Chondrocyte (in vitro differentiated cells): ENCODE measurements around the gene RAD51B. TPM values are rescaled to one million over a fixed set of nuclear protein-coding genes. Genes with fewer than 3 reads are reported as not detected.

ENCODE experiments used
- DNase-seq: peaks from one replicate; pipeline ENCODE4 v3.0.0; 2021; ENCODE audit warnings: mixed read lengths, low spot score
- H3K27ac Mint-ChIP-seq: one replicate; pipeline ENCODE4 v1.8.0; 2021; ENCODE audit warnings: mild to moderate bottlenecking, moderate library complexity, mixed read lengths; ENCODE audit not compliant: unreplicated experiment
- H3K27me3 Mint-ChIP-seq: 2 replicates; pipeline ENCODE4 v1.8.0; 2021; ENCODE audit warnings: low read depth, mixed read lengths
- H3K36me3 Mint-ChIP-seq: 2 replicates; pipeline ENCODE4 v1.8.0; 2021; ENCODE audit warnings: low read depth, mixed read lengths
- H3K4me1 Mint-ChIP-seq: 2 replicates; pipeline ENCODE4 v1.8.0; 2021; ENCODE audit warnings: low read depth, mild to moderate bottlenecking, mixed read lengths
- H3K4me3 Mint-ChIP-seq: one replicate; pipeline ENCODE4 v1.8.0; 2021; ENCODE audit warnings: mild to moderate bottlenecking, moderate library complexity, mixed read lengths; ENCODE audit not compliant: unreplicated experiment
- H3K9me3 Mint-ChIP-seq: 2 replicates; pipeline ENCODE4 v1.8.0; 2021; ENCODE audit warnings: low read depth, mixed read lengths
- total RNA-seq: library from RNA; stranded (reverse); gene quantifications from 3 replicates; pipeline ENCODE4 v1.2.1, GENCODE V29; 2021
- TF ChIP-seq, protein P1 (sequence below): fragments of 200-600 bp; sonication (generic); IDR thresholded peaks from 2 replicates; pipeline ENCODE4 v1.5.0; 2021; ENCODE audit warnings: antibody characterized with exemption, mild to moderate bottlenecking, moderate library complexity

The RAD51B gene
- total RNA-seq, 1 donor from 2014 or later = 8.2 TPM

DNA sequence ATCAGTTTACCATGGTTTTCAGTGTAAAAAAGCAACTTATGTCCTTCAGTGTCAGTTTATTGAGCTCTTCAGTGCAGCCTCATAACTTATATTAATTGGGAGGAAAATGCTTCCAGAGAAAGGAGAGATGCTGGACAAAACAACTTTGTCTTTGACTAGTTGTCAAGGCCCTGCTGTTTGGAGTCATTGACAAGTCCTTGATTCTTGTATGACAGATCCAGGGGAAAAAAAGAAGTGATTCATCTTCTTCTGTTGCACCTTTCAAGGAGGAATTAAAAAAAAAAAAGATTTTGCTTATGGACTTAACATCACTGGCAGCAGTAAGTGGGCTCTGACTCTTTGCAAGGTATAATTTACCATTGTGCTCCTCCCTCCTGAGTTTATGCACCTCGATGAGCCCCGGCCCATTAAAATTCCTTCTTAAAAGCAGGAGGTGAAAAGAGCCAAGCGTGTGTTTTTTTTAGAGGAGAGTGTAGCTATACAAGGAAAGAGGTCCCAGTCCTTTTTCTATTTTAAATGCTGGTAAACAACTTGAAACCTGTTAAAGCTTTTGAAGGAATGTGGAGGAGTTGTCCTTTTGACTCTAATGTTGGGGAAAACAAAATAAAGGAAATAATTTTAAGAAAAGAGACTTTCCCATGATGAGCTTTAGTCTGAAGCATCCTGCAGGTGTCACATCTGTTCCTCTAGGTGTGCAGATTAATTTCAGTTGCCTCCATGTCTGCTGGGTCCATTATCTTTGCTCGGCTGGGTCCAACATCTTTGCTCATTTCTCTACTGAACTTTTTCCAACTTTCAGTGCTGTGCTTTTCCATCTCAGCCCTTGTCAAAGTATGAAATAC, 431.6 kb downstream of the RAD51B start:
- TF ChIP-seq, protein P1, sequence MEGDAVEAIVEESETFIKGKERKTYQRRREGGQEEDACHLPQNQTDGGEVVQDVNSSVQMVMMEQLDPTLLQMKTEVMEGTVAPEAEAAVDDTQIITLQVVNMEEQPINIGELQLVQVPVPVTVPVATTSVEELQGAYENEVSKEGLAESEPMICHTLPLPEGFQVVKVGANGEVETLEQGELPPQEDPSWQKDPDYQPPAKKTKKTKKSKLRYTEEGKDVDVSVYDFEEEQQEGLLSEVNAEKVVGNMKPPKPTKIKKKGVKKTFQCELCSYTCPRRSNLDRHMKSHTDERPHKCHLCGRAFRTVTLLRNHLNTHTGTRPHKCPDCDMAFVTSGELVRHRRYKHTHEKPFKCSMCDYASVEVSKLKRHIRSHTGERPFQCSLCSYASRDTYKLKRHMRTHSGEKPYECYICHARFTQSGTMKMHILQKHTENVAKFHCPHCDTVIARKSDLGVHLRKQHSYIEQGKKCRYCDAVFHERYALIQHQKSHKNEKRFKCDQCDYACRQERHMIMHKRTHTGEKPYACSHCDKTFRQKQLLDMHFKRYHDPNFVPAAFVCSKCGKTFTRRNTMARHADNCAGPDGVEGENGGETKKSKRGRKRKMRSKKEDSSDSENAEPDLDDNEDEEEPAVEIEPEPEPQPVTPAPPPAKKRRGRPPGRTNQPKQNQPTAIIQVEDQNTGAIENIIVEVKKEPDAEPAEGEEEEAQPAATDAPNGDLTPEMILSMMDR = peak; percentile 30
- no peaks in the 10 kb centered on the region for H3K36me3 Mint-ChIP-seq
- H3K4me1 Mint-ChIP-seq = peaks cover 75% of the 10 kb centered on the region
- DNase-seq = no peak
- H3K4me3 Mint-ChIP-seq = no peak overlapping the region
- peak overlapping the region; percentile 70 for H3K27ac Mint-ChIP-seq
- no peaks in the 10 kb centered on the region for H3K27me3 Mint-ChIP-seq
- H3K9me3 Mint-ChIP-seq = no peaks in the 10 kb centered on the region

DNA sequence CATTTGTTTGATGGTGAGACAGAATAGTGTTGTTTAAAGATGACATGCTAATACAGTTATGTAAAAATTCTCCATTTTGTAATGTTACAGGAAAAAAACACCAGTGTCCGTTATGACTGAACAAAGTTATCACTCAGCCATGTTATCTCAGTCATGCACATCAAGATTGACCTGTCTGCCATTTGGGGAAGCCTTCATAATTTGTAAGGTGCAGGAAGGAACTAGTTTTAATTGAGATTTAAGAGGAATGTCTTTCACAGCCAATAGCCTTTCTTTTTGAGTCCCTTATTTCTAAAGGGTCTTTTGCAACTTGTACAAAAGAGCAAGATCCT, 432.2 kb downstream of the RAD51B start:
- DNase-seq = no peak
- Mint-ChIP-seq H3K27ac (peak overlapping the region; percentile 55), H3K36me3 (no peaks in the 10 kb centered on the region), H3K9me3 (no peaks in the 10 kb centered on the region), H3K4me1 (peaks cover 75% of the 10 kb centered on the region), H3K27me3 (no peaks in the 10 kb centered on the region), H3K4me3 (no peak overlapping the region)
- TF ChIP-seq, protein P1 = no peak

DNA sequence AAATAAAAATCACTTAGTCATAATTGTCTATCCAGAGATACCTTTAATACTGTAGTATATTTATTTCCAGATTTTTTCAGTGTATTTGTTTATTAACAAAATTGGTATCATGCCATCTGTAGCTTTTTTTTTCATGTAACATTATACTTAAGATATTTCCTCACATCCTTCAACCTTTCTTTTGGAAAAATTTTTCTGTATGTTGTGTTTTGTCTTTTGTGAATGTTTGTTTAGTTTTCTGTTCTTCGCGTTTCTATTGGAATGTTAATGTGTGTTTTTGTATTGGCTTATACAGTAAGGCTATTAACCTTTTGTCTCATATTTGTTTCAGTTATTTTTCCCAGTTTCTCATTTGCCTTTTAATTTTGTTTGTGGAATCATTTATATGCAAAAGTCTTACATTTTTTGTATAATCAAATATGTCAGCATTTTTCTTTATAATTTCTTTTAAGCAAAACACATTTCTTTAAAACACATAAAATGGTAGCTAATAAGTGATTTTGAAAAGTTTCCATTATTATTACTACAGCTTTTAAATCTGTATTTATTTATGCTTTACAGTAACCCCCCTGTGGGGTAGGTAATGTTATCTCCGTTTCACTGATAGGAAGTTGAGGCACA, 433.7 kb downstream of the RAD51B start:
- TF ChIP-seq, protein P1 = no peak
- no peaks in the 10 kb centered on the region for H3K9me3 Mint-ChIP-seq
- no peak overlapping the region for H3K4me3 Mint-ChIP-seq
- DNase-seq = no peak
- H3K4me1 Mint-ChIP-seq = peaks cover 59% of the 10 kb centered on the region
- no peaks in the 10 kb centered on the region for H3K27me3 Mint-ChIP-seq
- no peaks in the 10 kb centered on the region for H3K36me3 Mint-ChIP-seq
- H3K27ac Mint-ChIP-seq = no peak overlapping the region

- no peaks in the 10 kb centered on the region for H3K36me3 Mint-ChIP-seq
- no peak overlapping the region for H3K4me3 Mint-ChIP-seq
- H3K27me3 Mint-ChIP-seq = no peaks in the 10 kb centered on the region
- TF ChIP-seq, protein P1 = no peak
- H3K4me1 Mint-ChIP-seq = peaks cover 52% of the 10 kb centered on the region
- DNase-seq = no peak
- no peaks in the 10 kb centered on the region for H3K9me3 Mint-ChIP-seq
- no peak overlapping the region for H3K27ac Mint-ChIP-seq
Observed at GRCh38 chr14:68253878-68254528, 434.4 kb downstream of the RAD51B start.

- TF ChIP-seq, protein P1 = no peak
- no peak for DNase-seq
- Mint-ChIP-seq H3K27ac (peak overlapping the region; percentile 59), H3K36me3 (no peaks in the 10 kb centered on the region), H3K9me3 (no peaks in the 10 kb centered on the region), H3K4me3 (no peak overlapping the region), H3K27me3 (no peaks in the 10 kb centered on the region), H3K4me1 (peaks cover 43% of the 10 kb centered on the region)
Observed at GRCh38 chr14:68254669-68255527, 435.3 kb downstream of the RAD51B start.
